Measurements from ENCODE around the gene AFAP1. TPM values are rescaled to one million over a fixed set of nuclear protein-coding genes. Genes with fewer than 3 reads are reported as not detected.

AFAP1 gene
- total RNA-seq, 1 donor from 2014 or later: 55.6 TPM

DNA sequence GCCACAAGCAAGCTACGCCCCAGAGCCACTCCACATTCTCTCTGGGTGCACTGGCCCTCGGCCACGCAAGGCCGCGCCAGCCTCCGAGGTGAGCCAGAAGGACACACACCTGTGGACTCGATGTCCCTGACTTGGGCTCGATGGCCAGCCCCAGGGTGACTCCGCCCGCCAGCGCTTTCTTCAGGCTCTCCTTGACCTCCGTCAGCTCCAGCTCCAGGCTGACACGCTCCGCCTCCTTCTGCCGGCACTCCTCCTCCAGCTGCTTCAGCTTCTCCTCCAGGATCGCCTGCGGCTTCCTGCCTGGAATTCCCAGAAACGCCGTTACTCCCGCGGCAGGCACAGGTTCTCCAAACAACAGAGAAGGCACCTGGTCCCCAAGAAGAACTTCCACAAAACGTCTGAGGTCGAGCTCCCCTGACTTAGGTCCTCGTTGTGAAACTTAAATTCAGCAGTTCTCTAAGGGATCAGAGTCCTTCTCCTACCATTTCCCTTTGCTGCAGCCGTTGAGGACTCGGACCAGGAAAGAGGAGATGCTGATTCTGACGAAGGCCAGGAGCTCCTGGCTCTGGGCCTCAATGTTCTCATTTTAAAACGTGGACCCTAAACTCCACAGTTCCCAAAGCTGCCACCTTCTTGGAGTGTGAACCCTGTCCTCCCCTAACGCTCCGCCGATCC, 166.8 kb downstream of the AFAP1 start:
- H3K27me3 ChIP-seq (ENCODE audit: control insufficient read depth, insufficient read depth, low read length): no peaks in the 10 kb centered on the region
- H3K36me3 ChIP-seq (ENCODE audit: control insufficient read depth, insufficient read depth, low read length): no peaks in the 10 kb centered on the region
- TF ChIP-seq, protein P1, sequence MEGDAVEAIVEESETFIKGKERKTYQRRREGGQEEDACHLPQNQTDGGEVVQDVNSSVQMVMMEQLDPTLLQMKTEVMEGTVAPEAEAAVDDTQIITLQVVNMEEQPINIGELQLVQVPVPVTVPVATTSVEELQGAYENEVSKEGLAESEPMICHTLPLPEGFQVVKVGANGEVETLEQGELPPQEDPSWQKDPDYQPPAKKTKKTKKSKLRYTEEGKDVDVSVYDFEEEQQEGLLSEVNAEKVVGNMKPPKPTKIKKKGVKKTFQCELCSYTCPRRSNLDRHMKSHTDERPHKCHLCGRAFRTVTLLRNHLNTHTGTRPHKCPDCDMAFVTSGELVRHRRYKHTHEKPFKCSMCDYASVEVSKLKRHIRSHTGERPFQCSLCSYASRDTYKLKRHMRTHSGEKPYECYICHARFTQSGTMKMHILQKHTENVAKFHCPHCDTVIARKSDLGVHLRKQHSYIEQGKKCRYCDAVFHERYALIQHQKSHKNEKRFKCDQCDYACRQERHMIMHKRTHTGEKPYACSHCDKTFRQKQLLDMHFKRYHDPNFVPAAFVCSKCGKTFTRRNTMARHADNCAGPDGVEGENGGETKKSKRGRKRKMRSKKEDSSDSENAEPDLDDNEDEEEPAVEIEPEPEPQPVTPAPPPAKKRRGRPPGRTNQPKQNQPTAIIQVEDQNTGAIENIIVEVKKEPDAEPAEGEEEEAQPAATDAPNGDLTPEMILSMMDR (IDR thresholded peaks at IDR 0.05; ENCODE audit: insufficient read depth, low read length, poor library complexity, severe bottlenecking): no peak
- H3K4me3 ChIP-seq (ENCODE audit: low read depth, low read length): no peak overlapping the region
- no peak for DNase-seq (ENCODE audit: low read depth)

DNA sequence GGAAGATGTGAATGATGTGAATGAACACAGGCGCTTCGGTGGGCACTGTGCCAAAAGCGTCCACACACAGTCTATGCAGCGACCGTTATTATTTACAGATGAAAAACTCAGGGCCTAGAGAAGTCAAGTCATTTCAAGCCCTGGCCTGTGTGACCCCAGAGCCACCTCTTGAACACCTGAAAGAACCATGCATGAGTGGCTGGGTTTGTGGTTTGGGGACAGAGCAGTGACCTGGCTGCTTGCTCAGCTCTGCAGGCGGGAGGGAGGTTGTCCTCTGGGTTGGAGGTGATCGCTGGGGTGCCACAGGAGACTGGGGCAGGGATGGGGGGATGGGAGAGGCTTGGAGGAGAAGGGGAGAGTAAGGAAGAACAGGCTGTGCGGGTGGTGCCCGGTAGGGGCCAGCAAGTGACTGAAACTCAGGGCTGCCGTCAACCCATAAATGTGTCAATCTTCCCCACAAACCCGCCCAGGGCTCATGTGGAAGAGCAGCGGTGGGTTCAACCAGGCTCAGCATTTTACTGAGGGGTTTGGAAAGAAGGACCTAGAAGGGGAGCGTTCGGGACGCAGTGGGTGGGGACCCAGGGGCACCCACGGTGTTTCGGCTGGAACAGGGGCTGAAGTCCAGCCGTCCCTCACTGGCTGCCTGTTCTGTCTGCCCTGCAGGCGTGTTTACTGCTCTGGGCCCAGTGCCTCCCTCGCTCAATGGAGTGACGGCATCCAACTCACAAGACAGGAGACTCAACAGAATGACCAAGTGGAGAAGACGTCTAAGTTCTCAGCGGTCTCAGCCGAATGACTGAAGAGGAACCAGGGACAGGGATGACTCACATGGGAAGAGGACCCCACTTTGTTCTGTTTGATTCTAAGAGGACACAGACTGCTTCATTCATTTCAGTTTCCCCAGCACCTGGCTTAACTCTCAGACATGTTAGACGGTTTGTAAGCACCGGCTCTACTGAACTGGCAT, 167.8 kb downstream of the AFAP1 start:
- Histone ChIP-seq H3K36me3 (ENCODE audit: control insufficient read depth, insufficient read depth, low read length) (no peaks in the 10 kb centered on the region), H3K27me3 (ENCODE audit: control insufficient read depth, insufficient read depth, low read length) (no peaks in the 10 kb centered on the region), H3K4me3 (ENCODE audit: low read depth, low read length) (no peak overlapping the region)
- TF ChIP-seq, protein P1 (IDR thresholded peaks at IDR 0.05; ENCODE audit: insufficient read depth, low read length, poor library complexity, severe bottlenecking): no peak
- DNase-seq (ENCODE audit: low read depth): no peak

DNA sequence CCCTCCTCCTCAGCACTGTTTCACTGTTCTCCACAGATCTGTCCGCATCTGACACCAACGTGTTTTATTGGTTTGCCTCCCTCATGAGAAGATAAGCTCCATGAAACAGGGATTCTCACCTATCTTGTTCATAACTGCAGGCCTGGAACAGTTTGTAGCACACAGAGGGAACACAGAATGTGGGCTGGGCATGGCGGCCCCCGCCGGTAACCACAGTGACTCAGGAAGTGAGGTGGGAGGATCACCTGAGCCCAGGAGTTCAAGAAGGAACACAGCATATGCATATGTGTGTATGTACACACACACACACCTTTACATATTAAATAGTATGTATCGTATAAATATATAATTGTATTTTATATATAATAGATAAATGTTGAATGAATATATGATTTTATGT, 168.6 kb downstream of the AFAP1 start:
- H3K4me3 ChIP-seq (ENCODE audit: low read depth, low read length): no peak overlapping the region
- H3K36me3 ChIP-seq (ENCODE audit: control insufficient read depth, insufficient read depth, low read length): no peaks in the 10 kb centered on the region
- TF ChIP-seq, protein P1 (IDR thresholded peaks at IDR 0.05; ENCODE audit: insufficient read depth, low read length, poor library complexity, severe bottlenecking): no peak
- no peaks in the 10 kb centered on the region for H3K27me3 ChIP-seq (ENCODE audit: control insufficient read depth, insufficient read depth, low read length)
- DNase-seq (ENCODE audit: low read depth): no peak

DNA sequence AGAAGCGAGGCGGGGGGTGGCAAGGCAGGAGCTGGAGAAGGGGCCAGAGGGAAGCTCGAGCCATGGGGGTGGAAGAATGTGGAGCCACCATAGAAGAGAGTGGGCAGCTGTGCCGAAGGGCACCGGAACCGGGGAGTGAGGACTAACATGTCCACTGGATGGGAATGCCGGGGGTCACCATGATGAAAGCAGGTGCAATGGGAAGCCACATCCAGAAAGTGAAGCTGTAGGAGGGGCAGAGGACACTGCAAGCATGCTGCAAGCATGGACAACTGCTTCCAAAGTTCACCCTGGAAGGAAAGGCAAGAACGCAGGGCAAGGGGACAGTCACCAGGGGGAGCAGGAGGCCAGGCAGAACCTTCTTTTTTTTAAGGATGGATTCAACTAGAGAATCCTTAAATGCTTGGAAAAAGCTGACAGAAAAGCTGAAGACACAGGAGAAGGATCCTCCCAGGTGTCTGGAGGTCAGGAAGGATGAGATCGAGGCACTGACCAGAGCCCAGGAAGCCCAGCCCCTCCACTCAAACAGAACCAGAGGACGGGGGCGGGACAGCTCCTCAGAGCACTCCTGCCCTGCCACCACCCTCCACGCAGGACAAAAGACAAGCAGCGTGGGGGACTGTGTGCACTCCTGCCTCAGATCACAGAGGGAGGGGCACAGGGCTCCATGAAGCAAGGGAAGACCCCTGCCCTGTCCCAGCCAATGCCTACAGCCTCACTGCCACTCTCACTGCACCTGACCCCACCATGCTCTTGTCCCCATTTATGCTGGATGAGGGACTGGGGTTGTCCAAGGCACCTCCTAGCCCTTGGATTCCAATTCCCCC, 169.2 kb downstream of the AFAP1 start:
- TF ChIP-seq, protein P1 (IDR thresholded peaks at IDR 0.05; ENCODE audit: insufficient read depth, low read length, poor library complexity, severe bottlenecking): peak; percentile 65
- H3K36me3 ChIP-seq (ENCODE audit: control insufficient read depth, insufficient read depth, low read length): no peaks in the 10 kb centered on the region
- DNase-seq (ENCODE audit: low read depth): no peak

DNA sequence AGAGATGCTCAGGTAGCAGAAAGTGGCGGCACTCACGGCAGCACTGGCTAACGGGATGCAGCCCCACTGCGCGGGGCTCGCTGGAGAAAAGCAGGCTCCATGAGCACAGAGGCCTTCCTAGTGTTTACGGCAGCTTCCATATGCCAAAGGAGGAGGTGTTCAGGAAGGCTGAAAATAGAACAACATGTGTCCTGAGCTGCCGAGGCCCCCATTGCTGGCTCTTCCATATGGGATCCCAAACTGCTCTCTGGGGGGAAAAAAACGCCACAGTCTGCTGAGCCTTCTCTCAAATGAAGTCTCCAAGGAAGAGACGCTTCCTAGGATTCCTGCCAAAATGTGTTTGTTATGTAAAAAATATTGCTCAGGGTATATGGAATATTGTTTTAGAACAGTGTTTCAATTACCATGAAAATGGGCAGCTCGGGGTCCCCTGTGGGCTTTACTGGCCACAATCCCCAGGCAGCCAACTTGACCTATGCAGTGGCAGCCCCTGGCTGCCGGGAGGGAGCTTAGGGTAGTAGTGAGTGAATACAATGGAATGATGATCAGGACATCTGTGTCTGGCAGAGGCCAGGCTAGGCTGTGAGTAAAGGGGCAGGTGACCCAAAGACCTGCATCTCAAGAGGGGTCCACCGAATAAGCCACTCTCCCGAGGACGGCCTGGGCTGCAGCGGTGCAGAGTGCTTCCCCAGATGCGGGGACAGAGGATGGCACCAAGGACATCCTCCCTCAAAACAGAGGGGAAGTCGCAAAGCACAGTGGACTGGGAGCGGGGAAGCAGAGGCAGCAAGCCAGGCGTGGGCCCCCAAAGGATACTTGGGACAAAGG, 170.1 kb downstream of the AFAP1 start:
- no peaks in the 10 kb centered on the region for H3K36me3 ChIP-seq (ENCODE audit: control insufficient read depth, insufficient read depth, low read length)

More for the DNA sequence above, 169.2 kb downstream of the AFAP1 start:
- Histone ChIP-seq H3K4me3 (ENCODE audit: low read depth, low read length) (no peak overlapping the region), H3K27me3 (ENCODE audit: control insufficient read depth, insufficient read depth, low read length) (no peaks in the 10 kb centered on the region)

More for the DNA sequence above, 170.1 kb downstream of the AFAP1 start:
- TF ChIP-seq, protein P1 (IDR thresholded peaks at IDR 0.05; ENCODE audit: insufficient read depth, low read length, poor library complexity, severe bottlenecking): no peak
- DNase-seq (ENCODE audit: low read depth): no peak
- H3K27me3 ChIP-seq (ENCODE audit: control insufficient read depth, insufficient read depth, low read length): no peaks in the 10 kb centered on the region
- no peak overlapping the region for H3K4me3 ChIP-seq (ENCODE audit: low read depth, low read length)

Measured in kidney epithelial cell (primary cell).